Lung (tissue), 12 donors: ENCODE measurements around the gene MRPL57. TPM values are rescaled to one million over a fixed set of nuclear protein-coding genes. Genes with fewer than 3 reads are reported as not detected.
"Not testable (repeated sequence)": the region's sequence is repeated elsewhere in the genome, so short reads cannot be mapped to it uniquely, and the experiment has no call there.

Source experiments
- ATAC-seq: fragments of 200-7000 bp; cut with Tn5 transposase; one replicate; pipeline ENCODE4 v1.9.1; 2020; ENCODE audit warnings: moderate number of reproducible peaks; ENCODE audit not compliant: insufficient read depth, low FRiP score
- DNase-seq, 3 donors: peaks; one replicate each; pipeline ENCODE4 v3.0.0-alpha.2; 2013 to 2017
- H3K27ac ChIP-seq, 2 donors: one replicate each; pipeline ENCODE4 v1.5.1; 2013; ENCODE audit warnings: mild to moderate bottlenecking in 2 of 2, moderate library complexity in 2 of 2, control low read depth in 1 of 2, inconsistent platforms in 1 of 2, low read depth in 1 of 2, low read length in 1 of 2
- H3K27me3 ChIP-seq, 3 donors: one replicate each; pipeline ENCODE4 v1.5.1; 2013; ENCODE audit warnings: low read length in 2 of 3; ENCODE audit not compliant: control insufficient read depth in 3 of 3, insufficient read depth in 3 of 3
- H3K36me3 ChIP-seq, 4 donors: one replicate each; pipeline ENCODE4 v1.5.1; 2013; ENCODE audit warnings: low read length in 4 of 4, mild to moderate bottlenecking in 1 of 4, moderate library complexity in 1 of 4; ENCODE audit not compliant: control insufficient read depth in 4 of 4, insufficient read depth in 4 of 4
- H3K4me1 ChIP-seq, 5 donors: one replicate each; pipeline ENCODE4 v1.5.1; 2013; ENCODE audit warnings: low read length in 5 of 5, mild to moderate bottlenecking in 2 of 5, moderate library complexity in 1 of 5; ENCODE audit not compliant: control insufficient read depth in 5 of 5, insufficient read depth in 5 of 5
- H3K4me3 ChIP-seq: one replicate; pipeline ENCODE4 v1.5.1; 2013; ENCODE audit warnings: mild to moderate bottlenecking, control low read depth, moderate library complexity
- H3K9ac ChIP-seq, 2 donors: one replicate each; pipeline ENCODE4 v1.5.1; 2013; ENCODE audit warnings: low read length in 2 of 2, control low read depth in 1 of 2; ENCODE audit not compliant: insufficient read depth in 1 of 2
- H3K9me3 ChIP-seq, 4 donors: one replicate each; pipeline ENCODE4 v1.5.1; 2013; ENCODE audit warnings: low read length in 3 of 4, mild to moderate bottlenecking in 1 of 4, moderate library complexity in 1 of 4; ENCODE audit not compliant: control insufficient read depth in 4 of 4, insufficient read depth in 3 of 4
- WGBS, 2 donors: extraction: QIAGEN DNeasy Blood & Tissue Kit; methylation state at CpG; one replicate each; pipeline ENCODE4 v1.1.7; 2013; 5-methylcytosine and 5-hydroxymethylcytosine counted together
- polyA plus RNA-seq, 2 donors: library from polyadenylated mRNA; stranded (reverse); fragments of 200-250 nt; gene quantifications; one replicate each; pipeline ENCODE4 v1.2.1, GENCODE V29; 2013
- total RNA-seq, 2 donors: library from RNA; depleted of rRNA in 1 of 2; stranded (reverse); fragments of >200 nt in 1 of 2; gene quantifications; one replicate each; pipeline ENCODE4 v1.2.1, GENCODE V29; 2014 to 2021
- TF ChIP-seq, protein P1 (sequence below): IDR thresholded peaks from 2 replicates; pipeline ENCODE4 v1.5.1; 2012; ENCODE audit warnings: mild to moderate bottlenecking; ENCODE audit errors: control extremely low read depth, extremely low read depth
- donor health status: control.
- donor health status: control.
- donor health status: Bipolar disorder and iron deficiency.
- donor health status: healthy.
- donor health status: DM: yes; HTN: yes; CAD: no.

The MRPL57 gene
- total and polyA plus RNA-seq, 4 donors, result 14.8 to 39.5 (median 20.5) TPM

DNA sequence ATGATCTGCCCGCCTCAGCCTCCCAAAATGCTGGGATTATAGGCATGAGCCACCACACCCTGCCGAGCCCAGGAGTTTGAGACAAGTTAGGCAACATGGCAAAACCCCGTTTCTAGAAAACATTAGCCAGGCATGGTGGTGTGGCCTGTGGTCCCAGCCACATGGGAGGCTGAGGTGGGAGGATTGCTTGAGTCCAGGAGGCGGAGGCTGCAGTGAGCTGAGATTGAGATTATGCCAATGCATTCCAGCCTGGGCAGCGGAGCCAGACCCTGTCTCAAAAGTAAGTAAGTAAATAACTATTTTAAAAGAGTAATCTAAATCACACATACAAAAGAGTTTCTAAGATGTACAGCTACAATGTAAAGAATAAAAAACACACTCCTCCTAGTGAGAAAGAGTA, 42.0 kb upstream of the MRPL57 start:
- WGBS, 2 donors, result 78 to 79% methylated on average over 5 of the region's 5 CpGs
- ATAC-seq, result no peak

DNA sequence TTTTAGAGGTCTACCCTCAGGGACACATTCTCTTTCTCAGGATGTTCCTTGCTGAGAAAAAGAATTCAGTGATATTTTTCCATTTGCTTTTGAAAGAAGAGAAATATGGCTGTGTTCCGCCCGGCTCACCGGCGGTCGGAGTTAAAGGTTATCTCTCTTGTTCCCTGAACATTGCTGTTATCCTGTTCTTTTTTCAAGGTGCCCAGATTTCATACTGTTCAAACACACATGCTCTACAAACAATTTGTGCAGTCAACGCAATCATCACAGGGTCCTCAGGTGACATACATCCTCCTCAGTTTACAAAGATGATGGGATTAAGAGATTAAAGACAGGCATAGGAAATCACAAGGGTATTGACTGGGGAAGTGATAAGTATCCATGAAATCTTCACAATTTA, 40.6 kb upstream of the MRPL57 start:
- WGBS, 2 donors, result 77 to 91% methylated on average over 6 of the region's 6 CpGs
- H3K9ac ChIP-seq, result not testable (repeated sequence)

More for the DNA sequence above, 42.0 kb upstream of the MRPL57 start:
- TF ChIP-seq, protein P1, sequence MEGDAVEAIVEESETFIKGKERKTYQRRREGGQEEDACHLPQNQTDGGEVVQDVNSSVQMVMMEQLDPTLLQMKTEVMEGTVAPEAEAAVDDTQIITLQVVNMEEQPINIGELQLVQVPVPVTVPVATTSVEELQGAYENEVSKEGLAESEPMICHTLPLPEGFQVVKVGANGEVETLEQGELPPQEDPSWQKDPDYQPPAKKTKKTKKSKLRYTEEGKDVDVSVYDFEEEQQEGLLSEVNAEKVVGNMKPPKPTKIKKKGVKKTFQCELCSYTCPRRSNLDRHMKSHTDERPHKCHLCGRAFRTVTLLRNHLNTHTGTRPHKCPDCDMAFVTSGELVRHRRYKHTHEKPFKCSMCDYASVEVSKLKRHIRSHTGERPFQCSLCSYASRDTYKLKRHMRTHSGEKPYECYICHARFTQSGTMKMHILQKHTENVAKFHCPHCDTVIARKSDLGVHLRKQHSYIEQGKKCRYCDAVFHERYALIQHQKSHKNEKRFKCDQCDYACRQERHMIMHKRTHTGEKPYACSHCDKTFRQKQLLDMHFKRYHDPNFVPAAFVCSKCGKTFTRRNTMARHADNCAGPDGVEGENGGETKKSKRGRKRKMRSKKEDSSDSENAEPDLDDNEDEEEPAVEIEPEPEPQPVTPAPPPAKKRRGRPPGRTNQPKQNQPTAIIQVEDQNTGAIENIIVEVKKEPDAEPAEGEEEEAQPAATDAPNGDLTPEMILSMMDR, result no peak
- H3K27ac ChIP-seq, result peak overlapping the region in 1 of 2 donors; percentile 17
- H3K9ac ChIP-seq, result no peak overlapping the region
- H3K36me3 ChIP-seq, result no peaks in the 10 kb centered on the region
- DNase-seq, result no peak
- peaks cover 0 to 3% (median under 1%) of the 10 kb centered on the region in 5 donors for H3K4me1 ChIP-seq
- H3K4me3 ChIP-seq, result no peak overlapping the region
- H3K9me3 ChIP-seq, result no peaks in the 10 kb centered on the region
- H3K27me3 ChIP-seq, result no peaks in the 10 kb centered on the region

DNA sequence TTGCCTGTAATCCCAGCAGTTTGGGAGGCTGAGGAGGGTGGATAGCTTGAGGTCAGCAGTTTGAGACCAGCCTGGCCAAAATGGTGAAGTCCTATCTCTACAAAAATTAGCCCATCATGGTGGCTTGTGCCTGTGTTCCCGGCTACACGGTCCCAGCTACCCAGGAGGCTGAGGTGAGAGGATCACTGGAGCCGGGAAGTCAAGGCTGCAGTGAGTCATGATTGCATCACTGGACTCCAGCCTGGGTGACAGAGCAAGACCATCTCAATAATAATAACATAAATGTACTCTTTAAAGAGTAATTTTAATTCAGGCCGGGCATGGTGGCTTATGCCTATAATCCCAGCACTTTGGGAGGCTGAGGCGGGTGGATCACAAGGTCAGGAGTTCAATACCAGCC, 38.8 kb upstream of the MRPL57 start:
- H3K4me1 ChIP-seq, result peaks cover 5 to 16% (median 10%) of the 10 kb centered on the region in 5 donors
- H3K9me3 ChIP-seq, result no peaks in the 10 kb centered on the region
- TF ChIP-seq, protein P1, result no peak
- H3K27ac ChIP-seq, result no peak overlapping the region
- H3K9ac ChIP-seq, result no peak overlapping the region
- no peaks in the 10 kb centered on the region for H3K27me3 ChIP-seq
- DNase-seq (no peak), ATAC-seq (no peak)
- H3K4me3 ChIP-seq, result no peak overlapping the region
- WGBS, 2 donors, result 84 to 88% methylated on average over 5 of the region's 5 CpGs
- H3K36me3 ChIP-seq, result peaks cover 0 to 8% (median 4%) of the 10 kb centered on the region in 4 donors

More for the DNA sequence above, 40.6 kb upstream of the MRPL57 start:
- H3K9me3 ChIP-seq, H3K4me3 ChIP-seq, ATAC-seq, H3K4me1 ChIP-seq, H3K27me3 ChIP-seq, H3K36me3 ChIP-seq, DNase-seq, H3K27ac ChIP-seq: not testable (repeated sequence)

DNA sequence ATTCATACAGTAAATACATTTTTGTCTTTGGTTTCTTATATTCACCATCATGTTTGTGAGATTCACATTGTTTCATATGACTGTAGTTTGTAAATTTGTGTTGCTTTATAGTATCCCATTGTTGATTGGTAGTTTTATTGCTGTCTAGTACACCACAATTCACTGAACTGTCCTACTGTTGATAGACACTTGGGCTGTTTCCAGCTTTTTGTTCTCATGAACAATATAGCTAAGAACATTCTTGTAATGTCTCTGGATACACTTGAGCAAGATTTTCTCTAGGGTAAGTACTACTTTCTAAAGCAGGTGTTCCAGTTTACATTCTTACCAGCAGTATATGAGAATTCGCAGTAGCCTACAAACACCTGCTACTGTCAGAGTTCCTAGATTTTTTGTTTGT, 37.9 kb upstream of the MRPL57 start:
- 72 to 89% methylated on average over 1 of the region's 1 CpG for WGBS, 2 donors
- DNase-seq, result peak in 2 of 3 donors; percentile 39 to 43
- ATAC-seq, result no peak
- no peak overlapping the region for H3K27ac ChIP-seq
- H3K4me3 ChIP-seq, result no peak overlapping the region
- H3K4me1 ChIP-seq, result peaks cover 5 to 22% (median 10%) of the 10 kb centered on the region in 5 donors
- no peaks in the 10 kb centered on the region for H3K27me3 ChIP-seq
- TF ChIP-seq, protein P1, result no peak
- H3K36me3 ChIP-seq, result peaks cover 0 to 17% (median 7%) of the 10 kb centered on the region in 4 donors
- no peaks in the 10 kb centered on the region for H3K9me3 ChIP-seq
- no peak overlapping the region for H3K9ac ChIP-seq
